Measurements from ENCODE around the gene HOXA13. TPM values are rescaled to one million over a fixed set of nuclear protein-coding genes. Genes with fewer than 3 reads are reported as not detected.

The HOXA13 gene
- total RNA-seq, 1 experiment from 2014 or later: 1.2 TPM

- in situ Hi-C loops (cut with HindIII; ENCODE audit: low pct_unique_long_range_greater_than_20kb, low sequenced_read_pairs): no loop called here
- no peak for DNase-seq (ENCODE audit: low read depth)
Observed at GRCh38 chr7:27147199-27148030, 52.5 kb downstream of the HOXA13 start, which contains the start of gene HOXA6. TSS of gene HOXA6 (minus strand) at chr7:27147774. CDS start at chr7:27147749, 25 bp downstream.

GRCh38 chr7:27146491-27147198 lies 53.2 kb downstream of the HOXA13 start:
- in situ Hi-C loops (cut with HindIII; ENCODE audit: low pct_unique_long_range_greater_than_20kb, low sequenced_read_pairs): no loop called here
- no peak for DNase-seq (ENCODE audit: low read depth)

GRCh38 chr7:27145914-27146412 lies 53.9 kb downstream of the HOXA13 start:
- in situ Hi-C loops (cut with HindIII; ENCODE audit: low pct_unique_long_range_greater_than_20kb, low sequenced_read_pairs): no loop called here

GRCh38 chr7:27145165-27145913 lies 54.6 kb downstream of the HOXA13 start:
- no peak for DNase-seq (ENCODE audit: low read depth)
- in situ Hi-C loops (cut with HindIII; ENCODE audit: low pct_unique_long_range_greater_than_20kb, low sequenced_read_pairs): no loop called here

More at GRCh38 chr7:27145914-27146412, 53.9 kb downstream of the HOXA13 start:
- DNase-seq (ENCODE audit: low read depth): no peak

GRCh38 chr7:27144781-27145164 lies 55.1 kb downstream of the HOXA13 start:
- in situ Hi-C loops (cut with HindIII; ENCODE audit: low pct_unique_long_range_greater_than_20kb, low sequenced_read_pairs): no loop called here
- no peak for DNase-seq (ENCODE audit: low read depth)

Other genes starting within 250 kb of the HOXA13 start
- gene HOXA1, start 104.1 kb downstream of the HOXA13 start, total RNA-seq (2014; rRNA removed; shearing (Covaris generic); ENCODE audit: low replicate concordance): 0.38 and 3.9 TPM in 2 replicates
- gene HOXA2, start 97.4 kb downstream of the HOXA13 start, total RNA-seq (2014; rRNA removed; shearing (Covaris generic); ENCODE audit: low replicate concordance): 0.30 TPM in 1 of 2 replicates, not detected in the other
- 5.6 and 10.3 TPM in 2 replicates for gene HOXA4, start 69.3 kb downstream of the HOXA13 start, total RNA-seq (2014; rRNA removed; shearing (Covaris generic); ENCODE audit: low replicate concordance)
- gene HOXA5, start 56.4 kb downstream of the HOXA13 start, total RNA-seq (2014; rRNA removed; shearing (Covaris generic); ENCODE audit: low replicate concordance): 53.0 and 130 TPM in 2 replicates
- 0.96 and 1.2 TPM in 2 replicates for gene HOXA6, start 52.3 kb downstream of the HOXA13 start, total RNA-seq (2014; rRNA removed; shearing (Covaris generic); ENCODE audit: low replicate concordance)
- gene HOXA3, start 47.5 kb downstream of the HOXA13 start, total RNA-seq (2014; rRNA removed; shearing (Covaris generic); ENCODE audit: low replicate concordance): 3.3 and 32.9 TPM in 2 replicates
- gene HOXA7, start 43.4 kb downstream of the HOXA13 start, total RNA-seq (2014; rRNA removed; shearing (Covaris generic); ENCODE audit: low replicate concordance): 5.1 TPM in 1 of 2 replicates, not detected in the other
- 46.9 and 62.2 TPM in 2 replicates for gene HOXA9, start 34.6 kb downstream of the HOXA13 start, total RNA-seq (2014; rRNA removed; shearing (Covaris generic); ENCODE audit: low replicate concordance)
- gene HOXA10, start 25.8 kb downstream of the HOXA13 start, total RNA-seq (2014; rRNA removed; shearing (Covaris generic); ENCODE audit: low replicate concordance): 22.1 and 31.5 TPM in 2 replicates
- gene HOXA11, start 14.9 kb downstream of the HOXA13 start, total RNA-seq (2014; rRNA removed; shearing (Covaris generic); ENCODE audit: low replicate concordance): not detected in 2 replicates
- not detected in 2 replicates for gene EVX1, start 42.7 kb upstream of the HOXA13 start, total RNA-seq (2014; rRNA removed; shearing (Covaris generic); ENCODE audit: low replicate concordance)